Activated CD8-positive, alpha-beta memory T cell treated with anti-CD3 and anti-CD28 coated beads, Interleukin-2, amount 50 U/mL, for 48 hours (primary cell): Measurements from ENCODE around the gene LNPEP.
"Not testable (repeated sequence)": the region's sequence is repeated elsewhere in the genome, so short reads cannot be mapped to it uniquely, and the experiment has no call there.

Experiments used
- DNase-seq: peaks from one replicate; pipeline ENCODE4 v3.0.0-alpha.2; 2020

The LNPEP gene

DNA sequence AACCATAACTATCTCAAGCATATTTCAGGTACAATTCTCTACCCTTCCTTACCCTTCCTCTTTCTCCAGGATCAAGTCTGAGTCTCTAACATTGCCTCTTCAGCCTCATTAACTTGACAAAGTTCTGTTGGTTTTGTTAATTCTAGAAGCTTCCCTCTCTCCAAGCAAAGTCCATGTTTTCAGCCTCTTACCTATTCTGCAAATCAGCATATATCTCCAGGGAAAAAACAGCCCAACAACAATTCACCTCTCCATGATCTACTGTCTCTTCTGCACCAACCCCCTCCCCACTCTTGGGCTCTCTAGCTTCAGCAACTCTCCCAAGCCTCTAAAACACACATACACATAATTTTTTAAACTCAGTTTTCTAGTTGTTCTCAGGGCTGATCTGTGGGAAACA is 134.4 kb downstream of the LNPEP start:
- DNase-seq = no peak

DNA sequence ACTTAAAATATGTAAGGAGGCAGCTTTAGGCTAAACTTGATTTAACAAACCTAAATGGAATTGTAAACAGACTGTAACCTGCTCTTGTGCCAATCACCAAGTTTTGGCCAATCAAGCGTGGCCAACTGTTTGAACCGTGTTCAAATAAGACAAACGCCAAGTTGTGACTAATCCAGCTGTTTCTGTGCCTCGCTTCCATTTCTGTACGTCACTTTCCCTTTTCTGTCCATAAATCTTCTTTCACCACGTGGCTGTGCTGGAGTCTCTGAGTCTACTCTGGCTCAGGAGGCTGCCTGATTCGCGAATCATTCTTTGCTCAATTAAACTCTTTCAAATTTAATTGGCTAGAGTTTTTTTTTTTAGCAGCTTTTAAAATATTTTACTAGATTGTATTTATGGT is 135.2 kb downstream of the LNPEP start:
- DNase-seq = no peak

DNA sequence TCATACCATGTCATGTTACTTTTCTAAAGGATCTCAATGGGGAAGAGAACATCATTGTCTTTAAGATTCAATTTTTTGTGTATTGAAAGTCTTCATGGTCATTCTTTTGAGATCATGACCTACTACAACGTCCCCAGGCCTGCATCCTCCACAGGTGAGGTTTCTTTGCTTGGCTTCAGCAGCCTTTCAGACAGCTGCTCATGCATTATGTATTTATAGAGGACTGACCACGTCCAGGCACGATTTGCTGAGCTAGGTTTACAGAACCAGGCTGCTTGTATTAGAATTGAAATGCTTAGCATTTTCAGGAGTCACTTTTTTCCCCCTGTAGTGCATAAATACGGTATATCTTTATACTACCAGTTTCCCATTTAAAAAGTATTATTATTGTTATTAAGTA is 136.1 kb downstream of the LNPEP start:
- DNase-seq = no peak

DNA sequence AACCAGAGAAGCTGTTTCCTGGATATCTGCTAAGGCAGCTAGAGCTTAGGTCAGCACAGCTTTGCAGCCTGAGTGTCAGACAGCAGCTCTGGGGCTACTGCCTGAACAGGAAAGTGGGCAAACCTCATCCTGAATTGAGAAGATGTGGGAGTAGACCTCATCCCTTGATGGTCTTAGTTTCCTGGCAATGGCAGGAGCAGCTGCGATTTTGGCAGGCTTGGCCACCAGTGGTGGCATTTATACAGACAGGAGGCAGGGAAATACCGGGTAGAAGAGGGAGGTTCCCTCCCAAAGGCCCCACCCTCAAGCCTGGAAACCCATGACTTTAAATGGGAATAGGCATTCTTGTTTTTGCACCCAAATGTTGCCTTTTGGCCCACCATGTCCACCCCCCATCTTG is 136.8 kb downstream of the LNPEP start:
- no peak for DNase-seq

DNA sequence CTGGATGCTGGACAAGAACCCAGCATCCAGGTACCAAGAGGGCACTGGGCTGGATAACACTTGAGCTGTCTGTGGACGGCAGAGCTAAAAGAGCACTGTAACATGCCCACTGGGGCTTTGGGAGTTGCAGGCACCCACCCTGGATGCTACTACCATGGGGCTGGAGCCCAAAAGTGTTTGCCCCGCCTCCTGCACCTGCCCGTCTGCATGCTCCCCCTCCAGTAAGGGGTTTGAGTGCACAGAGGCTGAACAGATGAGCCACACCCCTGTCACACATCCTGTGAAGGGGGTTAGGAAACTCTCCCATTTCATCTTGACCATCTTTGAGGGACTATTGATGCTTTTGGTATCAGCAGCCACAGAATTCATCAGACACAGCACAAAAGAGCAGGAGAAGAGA is 137.5 kb downstream of the LNPEP start:
- DNase-seq = no peak

DNA sequence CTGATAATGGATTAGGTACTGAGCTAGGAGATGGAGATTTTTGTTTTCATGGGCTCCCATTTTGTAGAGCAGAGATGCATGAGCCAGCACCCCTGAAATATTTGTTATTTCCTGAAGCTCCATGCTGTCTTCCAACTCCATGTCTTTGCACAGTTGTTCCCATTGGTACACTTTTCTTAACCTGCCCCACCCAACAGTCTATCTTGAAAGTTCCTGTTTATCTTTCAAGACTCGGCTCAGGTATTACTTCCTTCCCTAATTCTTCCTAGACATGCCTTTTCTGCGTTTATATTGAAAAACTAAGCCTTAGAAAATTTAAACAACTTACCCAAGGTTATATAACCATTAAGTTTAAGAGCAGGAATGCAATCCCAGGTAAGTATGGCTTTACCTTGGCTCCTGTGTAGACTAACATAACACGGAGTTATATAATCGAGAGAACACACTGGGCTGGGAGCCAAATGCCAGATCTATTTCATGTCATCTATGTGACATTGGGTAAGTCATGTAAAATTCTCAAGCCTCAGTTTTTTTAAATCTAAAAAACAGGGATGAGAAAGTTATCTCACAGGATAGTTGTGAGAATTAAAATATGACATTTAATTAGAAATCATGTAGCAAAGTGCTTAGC is 139.1 kb downstream of the LNPEP start:
- DNase-seq = no peak

DNA sequence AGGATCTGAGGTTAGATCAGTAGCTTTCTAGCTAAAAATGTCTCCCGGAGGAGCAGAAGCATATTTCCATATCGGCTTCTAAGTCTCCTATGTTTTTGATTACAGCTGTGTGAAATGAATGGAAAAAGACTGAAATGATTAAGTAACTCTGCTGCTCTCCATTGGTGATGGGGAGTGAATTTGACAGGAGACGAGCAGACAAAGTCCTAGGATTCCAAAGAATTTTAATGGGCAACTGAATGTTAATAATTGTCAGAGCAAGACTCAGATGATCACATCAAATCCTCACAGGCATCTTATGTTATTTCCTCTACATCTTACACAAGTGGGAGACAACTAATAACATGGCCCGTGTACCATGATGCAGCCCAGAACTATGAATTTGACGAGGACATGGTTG is 139.8 kb downstream of the LNPEP start:
- DNase-seq = no peak

DNA sequence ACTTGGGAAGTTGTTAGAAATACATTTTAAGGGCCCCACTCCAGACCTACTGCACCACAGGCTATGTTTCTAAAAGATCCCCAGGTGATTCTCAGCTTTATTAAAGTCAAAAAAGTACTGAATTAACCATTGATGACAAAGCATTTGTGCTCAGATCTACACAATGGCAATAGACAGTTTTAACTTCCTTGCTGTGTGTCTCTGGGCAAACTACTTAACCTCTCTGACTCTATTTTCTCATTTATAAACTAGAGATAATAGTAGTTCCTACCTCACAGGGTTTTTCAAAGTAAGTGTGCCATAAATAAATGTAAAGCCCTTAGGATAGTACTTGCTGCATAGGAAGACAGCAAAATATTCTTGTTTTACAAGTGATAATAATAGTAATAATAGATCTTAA is 140.2 kb downstream of the LNPEP start:
- DNase-seq = no peak

DNA sequence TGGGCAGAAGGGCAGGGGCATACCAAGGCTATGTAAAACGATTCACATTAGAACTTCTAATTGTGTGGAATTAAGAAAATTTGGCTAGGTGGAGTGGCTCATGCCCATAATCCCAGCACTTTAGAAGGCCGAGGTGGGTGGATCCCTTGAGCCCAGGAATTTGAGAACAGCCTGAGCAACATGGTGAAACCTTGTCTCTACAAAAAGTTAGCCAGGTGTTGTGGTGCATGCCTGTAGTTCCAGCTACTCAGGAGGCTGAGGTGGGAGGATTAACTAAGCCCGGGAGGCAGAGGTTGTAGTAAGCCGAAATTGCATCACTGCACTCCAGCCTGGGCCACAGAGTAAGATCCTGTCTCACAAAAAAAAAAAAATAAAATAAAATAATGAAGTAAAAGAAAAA is 141.4 kb downstream of the LNPEP start:
- no peak for DNase-seq

DNA sequence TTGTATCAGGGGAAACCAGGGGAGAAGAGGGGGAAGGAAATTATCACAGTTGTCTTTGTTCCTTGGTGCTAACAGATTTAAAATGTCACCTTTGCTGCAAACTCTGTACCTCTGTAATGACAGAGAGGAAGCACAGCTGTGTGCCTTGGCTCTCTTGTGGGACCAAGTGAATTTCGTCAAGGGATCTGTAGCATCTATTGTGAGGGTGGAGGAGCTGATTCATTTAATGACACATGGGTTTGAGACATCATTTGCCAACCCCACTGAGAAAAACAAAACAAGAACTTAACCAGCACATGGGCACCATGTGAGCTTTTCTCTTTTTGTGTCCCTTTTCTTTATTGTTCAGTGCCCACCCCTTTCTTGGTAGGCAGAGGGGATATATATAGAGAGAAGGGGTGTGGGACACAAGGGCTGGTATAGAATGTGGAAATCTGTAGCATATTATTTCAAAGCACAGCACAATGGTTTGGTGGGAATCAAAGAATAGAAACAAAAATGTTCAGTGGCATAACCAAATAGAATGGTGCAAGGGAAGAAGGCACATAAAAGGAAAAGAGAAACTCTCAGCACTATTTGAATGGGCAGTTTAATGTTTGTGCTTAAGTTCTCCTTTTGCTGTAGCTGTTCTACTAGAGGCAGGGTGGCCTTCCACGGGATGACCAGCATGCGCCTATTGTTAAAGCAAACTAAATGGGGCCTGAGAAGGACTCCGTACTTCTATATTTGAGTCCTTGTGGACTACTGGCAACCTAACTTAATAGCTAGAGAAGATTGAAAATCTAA is 143.3 kb downstream of the LNPEP start:
- DNase-seq = no peak

DNA sequence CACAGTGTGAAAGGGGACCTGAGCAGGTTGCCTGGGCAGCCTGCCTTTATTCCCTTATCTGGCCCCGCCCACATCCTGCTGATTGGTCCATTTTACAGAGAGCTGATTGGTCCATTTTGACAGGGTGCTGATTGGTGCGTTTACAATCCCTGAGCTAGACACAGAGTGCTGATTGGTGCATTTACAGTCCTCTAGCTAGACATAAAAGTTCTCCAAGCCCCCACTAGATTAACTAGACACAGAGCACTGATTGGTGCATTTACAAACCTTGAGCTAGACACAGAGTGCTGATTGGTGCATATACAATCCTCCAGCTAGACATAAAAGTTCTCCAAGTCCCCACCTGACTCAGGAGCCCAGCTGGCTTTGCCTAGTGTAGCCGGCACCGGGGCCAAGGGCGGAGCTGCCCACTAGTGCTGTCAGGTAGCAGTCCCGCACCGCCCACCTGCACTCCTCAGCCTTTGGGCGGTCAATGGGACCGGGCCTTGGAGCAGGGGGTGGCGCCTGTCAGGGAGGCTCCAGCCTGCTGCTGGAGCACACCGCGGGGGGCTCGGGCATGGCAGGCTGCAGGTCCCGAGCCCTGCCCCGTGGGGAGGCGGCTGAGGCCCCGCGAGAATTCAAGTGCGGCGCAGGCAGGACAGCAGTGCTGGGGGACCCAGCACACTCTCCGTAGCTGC is 149.0 kb downstream of the LNPEP start:
- DNase-seq = not testable (repeated sequence)

DNA sequence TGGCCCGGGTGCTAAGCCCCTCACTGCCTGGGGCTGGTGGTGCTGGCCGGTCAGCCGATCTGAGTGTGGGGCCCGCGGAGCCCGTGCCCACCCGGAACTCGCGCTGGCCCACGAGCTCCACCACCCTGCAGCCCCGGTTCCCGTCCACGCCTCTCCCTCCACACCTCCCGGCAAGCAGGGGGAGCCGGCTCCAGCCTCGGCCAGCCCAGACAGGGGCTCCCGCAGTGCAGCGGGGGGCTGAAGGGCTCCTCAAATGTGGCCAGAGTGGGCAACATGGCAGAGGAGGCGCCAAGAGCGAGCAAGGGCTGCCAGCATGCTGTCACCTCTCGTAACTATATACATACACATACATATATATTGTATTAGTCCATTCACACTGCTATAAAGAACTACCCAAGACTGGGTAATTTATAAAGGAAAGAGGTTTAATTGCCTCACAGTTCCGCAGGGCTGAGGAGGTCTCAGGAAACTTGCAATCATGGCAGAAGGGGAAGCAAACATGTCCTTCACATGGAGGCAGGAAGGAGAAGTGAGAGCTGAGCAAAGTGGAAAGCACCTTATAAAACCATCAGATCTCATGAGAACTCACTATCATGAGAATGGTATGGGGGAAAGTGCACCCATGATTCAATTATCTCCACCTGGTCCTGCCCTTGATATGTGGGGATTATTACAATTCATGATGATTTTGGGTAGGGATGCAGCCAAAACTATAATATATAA is 149.7 kb downstream of the LNPEP start:
- DNase-seq = no peak
